ENCODE measurements around the gene PDAP1. TPM values are rescaled to one million over a fixed set of nuclear protein-coding genes. Genes with fewer than 3 reads are reported as not detected.

The PDAP1 gene
- total RNA-seq, 1 donor from 2014 or later: 91.2 TPM

GRCh38 chr7:99447943-99448342 lies 39.5 kb upstream of the PDAP1 start:
- no peak for DNase-seq (ENCODE audit: low spot score)
- Mint-ChIP-seq H3K4me3 (ENCODE audit: unreplicated experiment) (no peak overlapping the region), H3K27me3 (ENCODE audit: low read depth) (no peaks in the 10 kb centered on the region), H3K9me3 (ENCODE audit: low read depth) (no peaks in the 10 kb centered on the region), H3K36me3 (ENCODE audit: low read depth) (peaks cover 23% of the 10 kb centered on the region), H3K27ac (ENCODE audit: unreplicated experiment) (no peak overlapping the region), H3K4me1 (ENCODE audit: low read depth) (peaks cover 4% of the 10 kb centered on the region)
- no peak for TF ChIP-seq CTCF (IDR thresholded peaks at IDR 0.05)

GRCh38 chr7:99446096-99446495 lies 37.7 kb upstream of the PDAP1 start:
- Mint-ChIP-seq H3K27ac (ENCODE audit: unreplicated experiment) (peak overlapping the region; percentile 45), H3K4me1 (ENCODE audit: low read depth) (peaks cover 20% of the 10 kb centered on the region), H3K27me3 (ENCODE audit: low read depth) (no peaks in the 10 kb centered on the region), H3K4me3 (ENCODE audit: unreplicated experiment) (no peak overlapping the region), H3K9me3 (ENCODE audit: low read depth) (no peaks in the 10 kb centered on the region), H3K36me3 (ENCODE audit: low read depth) (peaks cover 26% of the 10 kb centered on the region)
- no peak for DNase-seq (ENCODE audit: low spot score)
- no peak for TF ChIP-seq CTCF (IDR thresholded peaks at IDR 0.05)

- Mint-ChIP-seq H3K9me3 (ENCODE audit: low read depth) (no peaks in the 10 kb centered on the region), H3K27ac (ENCODE audit: unreplicated experiment) (peak overlapping the region; percentile 92), H3K4me1 (ENCODE audit: low read depth) (peaks cover 46% of the 10 kb centered on the region), H3K36me3 (ENCODE audit: low read depth) (peaks cover 13% of the 10 kb centered on the region), H3K4me3 (ENCODE audit: unreplicated experiment) (peak overlapping the region; percentile 99), H3K27me3 (ENCODE audit: low read depth) (no peaks in the 10 kb centered on the region)
- no peak for DNase-seq (ENCODE audit: low spot score)
- TF ChIP-seq CTCF (IDR thresholded peaks at IDR 0.05): no peak
Observed at GRCh38 chr7:99440195-99440594, 31.8 kb upstream of the PDAP1 start.

GRCh38 chr7:99438573-99439480 lies 30.4 kb upstream of the PDAP1 start, which contains the start of the genes CPSF4 and PTCD1:
Gene CPSF4, plus strand, starts transcription at chr7:99438943. Its CDS starts 140 bp downstream, at chr7:99439083.
Gene PTCD1, minus strand, starts transcription at chr7:99438798. Its CDS starts 3,556 bp downstream, at chr7:99435242.
- Mint-ChIP-seq H3K9me3 (ENCODE audit: low read depth) (no peaks in the 10 kb centered on the region), H3K27me3 (ENCODE audit: low read depth) (no peaks in the 10 kb centered on the region), H3K27ac (ENCODE audit: unreplicated experiment) (peak within 1 kb of the TSS; percentile 98), H3K4me1 (ENCODE audit: low read depth) (peaks cover 46% of the 10 kb centered on the region), H3K36me3 (ENCODE audit: low read depth) (peaks cover 10% of the 10 kb centered on the region), H3K4me3 (ENCODE audit: unreplicated experiment) (peak within 1 kb of the TSS; percentile 99)
- peak; percentile 27 for TF ChIP-seq CTCF (IDR thresholded peaks at IDR 0.05)
- DNase-seq (ENCODE audit: low spot score): peak; percentile 98

- peak overlapping the region; percentile 98 for H3K27ac Mint-ChIP-seq (ENCODE audit: unreplicated experiment)
- peaks cover 44% of the 10 kb centered on the region for H3K4me1 Mint-ChIP-seq (ENCODE audit: low read depth)
- H3K36me3 Mint-ChIP-seq (ENCODE audit: low read depth): peaks cover 8% of the 10 kb centered on the region
- no peak for TF ChIP-seq CTCF (IDR thresholded peaks at IDR 0.05)
- DNase-seq (ENCODE audit: low spot score): no peak
- peak overlapping the region; percentile 99 for H3K4me3 Mint-ChIP-seq (ENCODE audit: unreplicated experiment)
- no peaks in the 10 kb centered on the region for H3K27me3 Mint-ChIP-seq (ENCODE audit: low read depth)
- no peaks in the 10 kb centered on the region for H3K9me3 Mint-ChIP-seq (ENCODE audit: low read depth)
Observed at GRCh38 chr7:99437946-99438572, 29.7 kb upstream of the PDAP1 start.
